Panc1 (cell line): ENCODE measurements around the gene MSH3. TPM values are rescaled to one million over a fixed set of nuclear protein-coding genes. Genes with fewer than 3 reads are reported as not detected.

Experiments
- ATAC-seq: fragments of 200-7000 bp; cut with Tn5 transposase; 2 replicates; pipeline ENCODE4 v1.9.1; 2020; ENCODE audit warnings: mild to moderate bottlenecking, moderate library complexity
- BruUV-seq: library from RNA; stranded (reverse); fragments of 400-500 nt; replicated peaks from 2 replicates; lab custom pipeline; 2021; lab: Mats Ljungman, UMichigan
- CTCF ChIA-PET: fragments of 300-600 bp; sonication (Branson Sonifier 250); formaldehyde crosslinking; loops from one replicate; lab custom pipeline; 2022; ENCODE audit warnings: antibody characterized with exemption; lab: Charles Lee
- POLR2A ChIA-PET: fragments of 300-600 bp; sonication (Branson Sonifier 250); formaldehyde crosslinking; loops from one replicate; lab custom pipeline; 2022; ENCODE audit warnings: antibody characterized with exemption; lab: Charles Lee
- DNase-seq: peaks from one replicate; pipeline ENCODE4 v3.0.0-alpha.2; 2010; ENCODE audit warnings: low read depth, low spot score
- H3K27ac ChIP-seq: 2 replicates; pipeline ENCODE4 v1.5.1; 2011; ENCODE audit warnings: mild to moderate bottlenecking, low read length, inconsistent platforms
- H3K27me3 ChIP-seq: fragments of 200-500 bp; sonication (Bioruptor generic); 2 replicates; pipeline ENCODE4 v1.6.0; 2014; ENCODE audit warnings: low read length, inconsistent platforms; ENCODE audit not compliant: control insufficient read depth, insufficient read depth
- H3K36me3 ChIP-seq: fragments of 200-500 bp; sonication (Bioruptor generic); 2 replicates; pipeline ENCODE4 v1.5.1; 2014; ENCODE audit warnings: inconsistent platforms, mild to moderate bottlenecking, low read length, moderate library complexity; ENCODE audit not compliant: control insufficient read depth, insufficient read depth
- H3K4me1 ChIP-seq: 2 replicates; pipeline ENCODE4 v1.5.1; 2011; ENCODE audit warnings: inconsistent platforms, mild to moderate bottlenecking, low read length, moderate library complexity; ENCODE audit not compliant: control insufficient read depth, insufficient read depth
- H3K4me3 ChIP-seq, 2 experiments: 2 replicates each; pipeline ENCODE4 v1.5.1; 2011 to 2012; ENCODE audit warnings: low read depth in 2 of 2, low read length in 2 of 2, mild to moderate bottlenecking in 2 of 2, inconsistent platforms in 1 of 2, moderate library complexity in 1 of 2
- H3K9me3 ChIP-seq: fragments of 200-500 bp; sonication (Bioruptor generic); 2 replicates; pipeline ENCODE4 v1.5.1; 2014; ENCODE audit warnings: low read depth, mild to moderate bottlenecking, inconsistent platforms, low read length, moderate library complexity; ENCODE audit not compliant: control insufficient read depth, insufficient read depth
- POLR2AphosphoS5 ChIP-seq: IDR thresholded peaks from 2 replicates; pipeline ENCODE4 v1.6.1; 2012; ENCODE audit warnings: mild to moderate bottlenecking, low read depth, low read length, moderate library complexity
- SIN3A ChIP-seq: IDR thresholded peaks from 2 replicates; pipeline ENCODE4 v1.6.1; 2012; ENCODE audit warnings: low read depth, mild to moderate bottlenecking, low read length, moderate library complexity, borderline replicate concordance; ENCODE audit not compliant: insufficient read depth
- TCF7L2 ChIP-seq: IDR thresholded peaks from 2 replicates; pipeline ENCODE4 v1.6.1; 2011; ENCODE audit warnings: mild to moderate bottlenecking, low read depth, low read length, inconsistent platforms
- in situ Hi-C: cut with HindIII; loops from 2 replicates; pipeline ENCODE4 v1.10.0; 2016; ENCODE audit warnings: low sequenced_read_pairs, low pct_unique_long_range_greater_than_20kb
- intact Hi-C: fragments of 100-400 bp; cut with micrococcal nuclease; formaldehyde crosslinking; loops from one replicate; pipeline ENCODE4 v1.10.0; 2022; ENCODE audit not compliant: unreplicated experiment
- total RNA-seq: library from RNA; stranded (reverse); gene quantifications from one replicate; pipeline ENCODE4 v1.2.1, GENCODE V29; 2021; ENCODE audit not compliant: unreplicated experiment
- TF ChIP-seq, protein P1 (sequence below): fragments of 450-650 bp; IDR thresholded peaks from 2 replicates; pipeline ENCODE4 v1.5.1; 2017; ENCODE audit warnings: mild to moderate bottlenecking
- TF ChIP-seq, protein P2 (sequence below), 2 experiments: IDR thresholded peaks; 2 replicates each; pipeline ENCODE4 v1.6.1; 2011 to 2012; ENCODE audit warnings: low read depth in 2 of 2, control low read depth in 1 of 2, low read length in 1 of 2, mild to moderate bottlenecking in 1 of 2, moderate library complexity in 1 of 2; ENCODE audit not compliant: insufficient read depth in 1 of 2

Gene MSH3
- total RNA-seq, 1 experiment from 2014 or later, result 18.9 TPM

DNA sequence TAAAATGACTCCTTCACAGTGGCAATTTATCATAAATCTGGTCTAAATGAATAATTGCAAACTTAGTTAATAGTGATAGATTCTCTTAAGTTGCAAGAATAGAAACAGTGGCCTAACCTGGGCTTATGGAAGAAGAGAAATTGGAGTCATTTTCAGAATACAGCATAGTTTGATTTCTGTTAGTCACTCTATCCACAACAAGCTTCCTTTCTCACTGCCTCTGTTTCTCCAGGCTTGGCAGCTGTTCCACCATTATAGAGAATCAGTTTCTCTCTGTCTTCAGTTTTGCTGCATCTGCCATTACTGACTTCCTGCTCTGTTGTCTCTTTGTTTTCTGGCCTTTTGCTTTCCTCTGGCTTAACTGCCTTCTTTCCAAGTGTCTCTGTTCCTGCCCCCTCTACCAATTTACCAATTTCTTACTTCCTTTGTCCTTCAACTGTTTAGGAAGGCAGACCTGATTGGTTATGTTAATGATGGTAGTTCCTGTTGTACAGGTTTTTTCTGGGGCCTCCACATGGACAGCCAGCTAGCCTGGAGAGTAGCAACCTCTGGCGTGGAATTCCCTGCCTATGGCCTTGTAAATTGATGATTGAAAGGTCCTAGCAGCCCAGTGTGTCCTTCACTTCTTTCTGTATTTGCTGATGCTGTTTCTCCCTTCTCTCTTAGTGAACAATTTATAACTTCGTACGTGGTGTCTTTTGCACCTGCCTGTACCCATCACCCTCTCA lies 229.8 kb downstream of the MSH3 start:
- in situ Hi-C loops, result no loop called here

DNA sequence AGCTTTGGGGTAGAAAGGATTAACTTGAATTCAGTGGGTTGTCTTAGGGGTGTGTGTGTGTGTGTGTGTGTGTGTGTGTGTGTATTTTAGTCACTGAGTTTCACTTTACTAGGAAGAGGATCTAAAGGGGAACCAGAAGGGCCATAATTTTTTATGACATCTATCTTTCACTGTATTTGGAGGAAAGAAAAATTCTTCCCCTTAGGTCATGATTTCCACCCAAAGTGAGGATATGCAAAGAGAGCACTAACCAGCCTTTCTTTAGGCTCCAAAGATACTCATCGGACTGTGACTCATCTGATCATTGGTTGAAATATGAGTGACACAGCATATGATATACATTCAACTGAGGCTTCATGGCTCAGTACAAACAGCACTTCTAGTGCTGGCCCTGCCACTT lies 230.5 kb downstream of the MSH3 start:
- POLR2A ChIA-PET, result no interaction called here
- CTCF ChIA-PET, result no interaction called here
- no peaks in the 10 kb centered on the region for H3K4me1 ChIP-seq
- H3K27me3 ChIP-seq, result no peaks in the 10 kb centered on the region
- H3K27ac ChIP-seq, result no peak overlapping the region
- in situ Hi-C loops, result no loop called here
- no peaks in the 10 kb centered on the region for H3K36me3 ChIP-seq
- DNase-seq, result no peak
- H3K4me3 ChIP-seq, result no peak overlapping the region
- H3K9me3 ChIP-seq, result no peaks in the 10 kb centered on the region
- intact Hi-C loops, result no loop called here
- no peak for ATAC-seq
- no TSS peak for BruUV-seq
- TF ChIP-seq TCF7L2 (no peak), POLR2AphosphoS5 (no peak), SIN3A (no peak)
- TF ChIP-seq, protein P1, sequence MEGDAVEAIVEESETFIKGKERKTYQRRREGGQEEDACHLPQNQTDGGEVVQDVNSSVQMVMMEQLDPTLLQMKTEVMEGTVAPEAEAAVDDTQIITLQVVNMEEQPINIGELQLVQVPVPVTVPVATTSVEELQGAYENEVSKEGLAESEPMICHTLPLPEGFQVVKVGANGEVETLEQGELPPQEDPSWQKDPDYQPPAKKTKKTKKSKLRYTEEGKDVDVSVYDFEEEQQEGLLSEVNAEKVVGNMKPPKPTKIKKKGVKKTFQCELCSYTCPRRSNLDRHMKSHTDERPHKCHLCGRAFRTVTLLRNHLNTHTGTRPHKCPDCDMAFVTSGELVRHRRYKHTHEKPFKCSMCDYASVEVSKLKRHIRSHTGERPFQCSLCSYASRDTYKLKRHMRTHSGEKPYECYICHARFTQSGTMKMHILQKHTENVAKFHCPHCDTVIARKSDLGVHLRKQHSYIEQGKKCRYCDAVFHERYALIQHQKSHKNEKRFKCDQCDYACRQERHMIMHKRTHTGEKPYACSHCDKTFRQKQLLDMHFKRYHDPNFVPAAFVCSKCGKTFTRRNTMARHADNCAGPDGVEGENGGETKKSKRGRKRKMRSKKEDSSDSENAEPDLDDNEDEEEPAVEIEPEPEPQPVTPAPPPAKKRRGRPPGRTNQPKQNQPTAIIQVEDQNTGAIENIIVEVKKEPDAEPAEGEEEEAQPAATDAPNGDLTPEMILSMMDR, result no peak
- TF ChIP-seq, protein P2, sequence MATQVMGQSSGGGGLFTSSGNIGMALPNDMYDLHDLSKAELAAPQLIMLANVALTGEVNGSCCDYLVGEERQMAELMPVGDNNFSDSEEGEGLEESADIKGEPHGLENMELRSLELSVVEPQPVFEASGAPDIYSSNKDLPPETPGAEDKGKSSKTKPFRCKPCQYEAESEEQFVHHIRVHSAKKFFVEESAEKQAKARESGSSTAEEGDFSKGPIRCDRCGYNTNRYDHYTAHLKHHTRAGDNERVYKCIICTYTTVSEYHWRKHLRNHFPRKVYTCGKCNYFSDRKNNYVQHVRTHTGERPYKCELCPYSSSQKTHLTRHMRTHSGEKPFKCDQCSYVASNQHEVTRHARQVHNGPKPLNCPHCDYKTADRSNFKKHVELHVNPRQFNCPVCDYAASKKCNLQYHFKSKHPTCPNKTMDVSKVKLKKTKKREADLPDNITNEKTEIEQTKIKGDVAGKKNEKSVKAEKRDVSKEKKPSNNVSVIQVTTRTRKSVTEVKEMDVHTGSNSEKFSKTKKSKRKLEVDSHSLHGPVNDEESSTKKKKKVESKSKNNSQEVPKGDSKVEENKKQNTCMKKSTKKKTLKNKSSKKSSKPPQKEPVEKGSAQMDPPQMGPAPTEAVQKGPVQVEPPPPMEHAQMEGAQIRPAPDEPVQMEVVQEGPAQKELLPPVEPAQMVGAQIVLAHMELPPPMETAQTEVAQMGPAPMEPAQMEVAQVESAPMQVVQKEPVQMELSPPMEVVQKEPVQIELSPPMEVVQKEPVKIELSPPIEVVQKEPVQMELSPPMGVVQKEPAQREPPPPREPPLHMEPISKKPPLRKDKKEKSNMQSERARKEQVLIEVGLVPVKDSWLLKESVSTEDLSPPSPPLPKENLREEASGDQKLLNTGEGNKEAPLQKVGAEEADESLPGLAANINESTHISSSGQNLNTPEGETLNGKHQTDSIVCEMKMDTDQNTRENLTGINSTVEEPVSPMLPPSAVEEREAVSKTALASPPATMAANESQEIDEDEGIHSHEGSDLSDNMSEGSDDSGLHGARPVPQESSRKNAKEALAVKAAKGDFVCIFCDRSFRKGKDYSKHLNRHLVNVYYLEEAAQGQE (IDR thresholded peaks at IDR 0.05; ENCODE audit: insufficient read depth in 1 of 2, low read depth in 2 of 2, low read length in 1 of 2), result no peak

More for the DNA sequence above, 229.8 kb downstream of the MSH3 start:
- TF ChIP-seq, protein P1, result no peak
- TF ChIP-seq SIN3A (no peak), POLR2AphosphoS5 (no peak), TCF7L2 (no peak)
- TF ChIP-seq, protein P2 (IDR thresholded peaks at IDR 0.05; ENCODE audit: insufficient read depth in 1 of 2, low read depth in 2 of 2, low read length in 1 of 2), result no peak
- ChIA-PET POLR2A (no interaction called here), CTCF (no interaction called here)
- no peaks in the 10 kb centered on the region for H3K36me3 ChIP-seq
- no peak overlapping the region for H3K27ac ChIP-seq
- H3K9me3 ChIP-seq, result no peaks in the 10 kb centered on the region
- H3K4me3 ChIP-seq, result no peak overlapping the region
- intact Hi-C loops, result no loop called here
- H3K27me3 ChIP-seq, result no peaks in the 10 kb centered on the region
- DNase-seq (no peak), ATAC-seq (no peak)
- BruUV-seq, result no TSS peak
- H3K4me1 ChIP-seq, result no peaks in the 10 kb centered on the region
